Fibroblast of the aortic adventitia (primary cell): ENCODE measurements around the gene TTC39C. TPM values are rescaled to one million over a fixed set of nuclear protein-coding genes. Genes with fewer than 3 reads are reported as not detected.

Experiments
- DNase-seq: peaks from one replicate; pipeline ENCODE4 v3.0.0-alpha.2; 2010; ENCODE audit warnings: low read depth
- H3K4me3 ChIP-seq: 2 replicates; pipeline ENCODE4 v1.5.1; 2011; ENCODE audit warnings: low read depth, mild to moderate bottlenecking, control low read depth, low read length, moderate library complexity
- CTCF ChIP-seq: IDR thresholded peaks from 2 replicates; pipeline ENCODE4 v1.5.1; 2011; ENCODE audit warnings: mild to moderate bottlenecking, low read length, control low read depth, inconsistent platforms; ENCODE audit not compliant: insufficient read depth
- total RNA-seq: library from RNA; depleted of rRNA; stranded (reverse); fragments of >200 nt; gene quantifications from 2 replicates; pipeline ENCODE4 v1.2.3, GENCODE V29; 2012; ENCODE audit warnings: low replicate concordance

TTC39C gene
- total RNA-seq, 1 donor: 51.8 TPM

DNA sequence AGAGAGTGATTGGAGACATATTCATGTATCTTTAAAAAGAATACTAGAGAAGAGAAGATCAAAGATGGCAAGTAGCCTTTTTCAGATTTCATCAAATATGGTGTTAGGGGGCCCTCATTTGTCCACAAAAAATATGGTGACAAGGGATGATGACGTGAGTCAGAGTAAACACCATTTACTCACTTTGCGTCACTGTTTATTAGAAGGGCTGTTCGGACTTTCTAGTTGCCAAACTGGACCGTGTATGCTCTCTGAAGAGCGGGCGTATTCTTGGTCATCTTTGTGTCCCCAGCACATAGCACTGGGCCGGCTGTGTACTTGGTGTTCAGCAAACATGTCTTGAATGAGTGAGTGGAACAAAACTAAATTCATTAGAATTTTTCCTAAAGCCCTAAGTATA, 37.5 kb downstream of the TTC39C start:
- TF ChIP-seq CTCF: no peak
- no peak for DNase-seq

GRCh38 chr18:24053211-24053610, 38.7 kb downstream of the TTC39C start:
- H3K4me3 ChIP-seq: no peak overlapping the region
- no peak for TF ChIP-seq CTCF
- DNase-seq: no peak

More for the DNA sequence above, 37.5 kb downstream of the TTC39C start:
- no peak overlapping the region for H3K4me3 ChIP-seq

DNA sequence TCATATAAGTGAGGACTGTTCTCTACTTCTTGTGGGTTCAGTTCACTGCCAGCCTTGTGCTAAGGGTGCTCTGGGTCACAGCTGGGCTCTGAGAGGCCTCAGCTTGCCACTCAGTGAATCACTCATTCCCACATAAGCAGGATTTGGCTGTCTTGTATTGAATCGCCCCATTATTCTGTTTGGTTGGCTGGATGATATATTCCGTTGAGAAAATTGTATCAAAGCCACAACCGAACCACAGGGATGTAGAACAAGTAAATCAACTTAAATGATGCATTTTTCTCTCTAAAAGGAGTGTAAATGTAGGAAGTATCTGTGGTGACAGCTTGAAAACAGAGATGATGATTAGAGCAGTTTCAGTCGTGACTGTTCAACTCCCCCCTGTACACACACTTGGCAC, 39.6 kb downstream of the TTC39C start:
- no peak overlapping the region for H3K4me3 ChIP-seq

DNA sequence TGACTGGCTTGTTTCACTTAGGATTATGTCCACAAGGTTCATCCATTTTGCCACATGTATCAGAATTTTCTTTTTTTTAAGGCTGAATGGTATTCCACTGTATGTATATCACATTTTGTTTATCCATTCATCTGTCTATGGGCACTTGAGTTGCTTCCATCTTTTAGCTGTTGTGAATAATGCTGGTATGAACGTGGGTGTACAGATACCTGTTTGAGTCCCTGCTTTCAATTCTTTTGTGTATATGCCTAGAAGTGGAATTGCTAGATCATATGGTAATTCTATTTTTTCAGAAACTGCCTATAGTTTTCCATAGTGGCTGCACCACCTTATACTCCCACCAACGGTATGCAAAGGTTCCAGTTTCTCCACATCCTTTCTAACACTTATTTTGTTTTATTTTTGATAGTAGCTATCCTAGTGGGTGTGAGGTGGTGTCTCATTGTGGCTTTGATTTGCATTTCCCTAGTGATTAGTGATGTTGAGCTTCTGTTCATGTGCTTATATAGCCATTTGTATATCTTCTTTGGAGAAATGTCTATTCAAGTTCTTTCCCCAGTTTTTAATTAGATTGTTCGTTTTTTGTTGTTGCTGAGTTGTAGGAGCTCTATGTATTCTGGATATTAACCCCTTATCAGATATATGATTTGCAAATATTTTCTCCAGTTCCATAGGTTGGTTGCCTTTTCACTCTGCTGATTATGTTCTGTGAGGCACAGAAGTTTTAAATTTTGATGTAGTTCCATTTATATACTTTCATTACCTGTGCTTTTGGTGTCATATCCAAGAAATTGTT, 40.7 kb downstream of the TTC39C start:
- TF ChIP-seq CTCF: no peak
- no peak for DNase-seq
- no peak overlapping the region for H3K4me3 ChIP-seq

More for the DNA sequence above, 39.6 kb downstream of the TTC39C start:
- no peak for TF ChIP-seq CTCF
- DNase-seq: no peak

- H3K4me3 ChIP-seq: peak overlapping the region; percentile 16
- peak; percentile 44 for DNase-seq
- no peak for TF ChIP-seq CTCF
Observed at GRCh38 chr18:24055878-24056277, 41.3 kb downstream of the TTC39C start.

- no peak for DNase-seq
- no peak overlapping the region for H3K4me3 ChIP-seq
- TF ChIP-seq CTCF: no peak
Observed at GRCh38 chr18:24056506-24056905, 42.0 kb downstream of the TTC39C start.
